H1 (cell line): ENCODE results near the gene ACTG1. TPM values are rescaled to one million over a fixed set of nuclear protein-coding genes. Genes with fewer than 3 reads are reported as not detected.

Experiments
- ATF2 ChIP-seq: IDR thresholded peaks from 2 replicates; pipeline ENCODE4 v1.6.1; 2012; ENCODE audit warnings: low read length, inconsistent platforms
- BCL11A ChIP-seq, 2 experiments: IDR thresholded peaks; one replicate each; pipeline ENCODE4 v1.6.1; 2011; ENCODE audit warnings: low read depth in 2 of 2, low read length in 2 of 2, mild to moderate bottlenecking in 2 of 2
- CBX5 ChIP-seq: fragments of 300-800, 300-1000 bp; sonication (generic); IDR thresholded peaks from 2 replicates; pipeline ENCODE4 v1.7.1; 2016; ENCODE audit warnings: antibody characterized with exemption, low read length, low read depth
- CHD2 ChIP-seq: IDR thresholded peaks from 2 replicates; pipeline ENCODE4 v1.6.1; 2012; ENCODE audit warnings: low read length, improper control_type of control experiment
- EGR1 ChIP-seq: IDR thresholded peaks from 2 replicates; pipeline ENCODE4 v1.6.1; 2011; ENCODE audit warnings: low read depth, low read length, borderline replicate concordance
- EP300 ChIP-seq, 2 experiments: IDR thresholded peaks; 1 replicate in 1 of 2; 2 replicates in 1 of 2; pipeline ENCODE4 v1.6.1; 2011 to 2012; ENCODE audit warnings: low read depth in 2 of 2, low read length in 2 of 2, mild to moderate bottlenecking in 2 of 2, borderline replicate concordance in 1 of 2, inconsistent platforms in 1 of 2, moderate library complexity in 1 of 2
- GABPA ChIP-seq: IDR thresholded peaks from 2 replicates; pipeline ENCODE4 v1.6.1; 2011; ENCODE audit warnings: mild to moderate bottlenecking, low read length, moderate library complexity, borderline replicate concordance; ENCODE audit not compliant: insufficient read depth
- GTF2F1 ChIP-seq: IDR thresholded peaks from 2 replicates; pipeline ENCODE4 v1.6.1; 2012; ENCODE audit warnings: low read depth, low read length, improper control_type of control experiment, borderline replicate concordance
- NANOG ChIP-seq: IDR thresholded peaks from 2 replicates; pipeline ENCODE4 v1.6.1; 2011; ENCODE audit warnings: low read length, low read depth, mild to moderate bottlenecking, inconsistent platforms; ENCODE audit not compliant: insufficient read depth, poor library complexity, severe bottlenecking
- SUZ12 ChIP-seq: fragments of 200-600 bp; sonication (generic); IDR thresholded peaks from 2 replicates; pipeline ENCODE4 v1.6.1; 2012; ENCODE audit warnings: mild to moderate bottlenecking, inconsistent platforms, low read length, moderate library complexity, mixed read lengths
- TEAD4 ChIP-seq: IDR thresholded peaks from 2 replicates; pipeline ENCODE4 v1.6.1; 2012; ENCODE audit warnings: low read depth, low read length, inconsistent platforms, mixed read lengths
- polyA plus RNA-seq, 7 experiments: library from polyadenylated mRNA; depleted of rRNA in 3 of 7; stranded (reverse) in 5 of 7; unstranded in 2 of 7; fragments of >200 nt in 5 of 7; fragments of 200-250 nt in 2 of 7; gene quantifications; 1 replicate in 5 of 7; 2 replicates in 1 of 7; 4 replicates in 1 of 7; pipeline versions ENCODE4 v1.2.1 to v1.2.3, GENCODE V29; 2011 to 2013; ENCODE audit warnings: missing spikeins in 2 of 7, mixed read lengths in 2 of 7
- total RNA-seq: library from RNA; stranded (reverse); fragmentation: NEBNext Ultra II Directional; extraction: Animal tissue kit (Norgen Biotek cat#: 25700); gene quantifications from 2 replicates; pipeline ENCODE4 v1.2.1, GENCODE V29; 2021

The ACTG1 gene
- total and polyA plus RNA-seq, 2 of the 8 experiments (the other 6 are each of a cell fraction or from before 2014, with no cell fraction given) = 3,535 to 5,010 TPM

GRCh38 chr17:81522491-81523401, 10.1 kb upstream of the ACTG1 start (continued):
- TF ChIP-seq SUZ12 (no peak), CHD2 (no peak), EGR1 (no peak), NANOG (no peak), GABPA (no peak; the same call in 1 of the 2 replicates), ATF2 (no peak), TEAD4 (no peak), BCL11A (IDR thresholded peaks at IDR 0.05; ENCODE audit: low read depth in 2 of 2, low read length in 2 of 2) (no peak), CBX5 (no peak), GTF2F1 (no peak), EP300 (IDR thresholded peaks at IDR 0.05; ENCODE audit: borderline replicate concordance in 1 of 2, low read depth in 2 of 2, low read length in 2 of 2) (no peak)
- TF ChIP-seq, all 59 proteins: peak for 6
